Activated gamma-delta T cell treated with Interleukin-2 at 50 U/mL for 16 hours (primary cell): ENCODE results near the gene MATCAP1.

ENCODE experiments used
- DNase-seq: peaks from one replicate; pipeline ENCODE4 v3.0.0-alpha.2; 2020

Gene MATCAP1

GRCh38 chr16:67155295-67156142 lies 28.2 kb downstream of the MATCAP1 start:
- DNase-seq, result peak; percentile 75

- no peak for DNase-seq
Measured at GRCh38 chr16:67154578-67155294, 29.0 kb downstream of the MATCAP1 start.

- DNase-seq, result no peak
Measured at GRCh38 chr16:67151431-67152097, 32.2 kb downstream of the MATCAP1 start.

GRCh38 chr16:67150833-67151396 lies 32.8 kb downstream of the MATCAP1 start, which contains the start of gene B3GNT9:
B3GNT9 (minus strand) TSS chr16:67150998; CDS start chr16:67150485, 513 bp downstream.
- DNase-seq, result no peak

- no peak for DNase-seq
Measured at GRCh38 chr16:67150047-67150832, 33.5 kb downstream of the MATCAP1 start.

- DNase-seq, result no peak
Measured at GRCh38 chr16:67149276-67150046, 34.3 kb downstream of the MATCAP1 start.

GRCh38 chr16:67148656-67149275 lies 35.0 kb downstream of the MATCAP1 start:
- DNase-seq, result no peak

- DNase-seq, result no peak
Measured at GRCh38 chr16:67148221-67148620, 35.5 kb downstream of the MATCAP1 start.

- DNase-seq, result no peak
Measured at GRCh38 chr16:67147437-67148140, 36.2 kb downstream of the MATCAP1 start.

- DNase-seq, result no peak
Measured at GRCh38 chr16:67146523-67147357, 37.0 kb downstream of the MATCAP1 start.

GRCh38 chr16:67145746-67146145 lies 38.0 kb downstream of the MATCAP1 start:
- DNase-seq, result no peak

- no peak for DNase-seq
Measured at GRCh38 chr16:67144943-67145342, 38.8 kb downstream of the MATCAP1 start.

- DNase-seq, result no peak
Measured at GRCh38 chr16:67142342-67142741, 41.4 kb downstream of the MATCAP1 start.

GRCh38 chr16:67141391-67141790 lies 42.4 kb downstream of the MATCAP1 start:
- no peak for DNase-seq

GRCh38 chr16:67137605-67138004 lies 46.2 kb downstream of the MATCAP1 start:
- no peak for DNase-seq

- no peak for DNase-seq
Measured at GRCh38 chr16:67129422-67129821, 54.3 kb downstream of the MATCAP1 start.

GRCh38 chr16:67128887-67129286 lies 54.9 kb downstream of the MATCAP1 start:
- DNase-seq, result no peak

- DNase-seq, result no peak
Measured at GRCh38 chr16:67128417-67128816, 55.3 kb downstream of the MATCAP1 start.
